Osteocyte (in vitro differentiated cells): ENCODE results near the gene TMEM94. TPM values are rescaled to one million over a fixed set of nuclear protein-coding genes. Genes with fewer than 3 reads are reported as not detected.

Source experiments
- DNase-seq: peaks from one replicate; pipeline ENCODE4 v3.0.0; 2021; ENCODE audit warnings: mixed read lengths; ENCODE audit not compliant: unreplicated experiment; ENCODE audit errors: extremely low spot score
- H3K27ac Mint-ChIP-seq: one replicate; pipeline ENCODE4 v1.8.0; 2021; ENCODE audit warnings: mild to moderate bottlenecking, mixed read lengths; ENCODE audit not compliant: unreplicated experiment
- H3K27me3 Mint-ChIP-seq: one replicate; pipeline ENCODE4 v1.8.0; 2021; ENCODE audit warnings: mixed read lengths; ENCODE audit not compliant: unreplicated experiment
- H3K36me3 Mint-ChIP-seq: one replicate; pipeline ENCODE4 v1.8.0; 2021; ENCODE audit warnings: mixed read lengths; ENCODE audit not compliant: unreplicated experiment
- H3K4me1 Mint-ChIP-seq: one replicate; pipeline ENCODE4 v1.8.0; 2021; ENCODE audit warnings: mixed read lengths; ENCODE audit not compliant: unreplicated experiment
- H3K4me3 Mint-ChIP-seq: one replicate; pipeline ENCODE4 v1.8.0; 2021; ENCODE audit warnings: mild to moderate bottlenecking, moderate library complexity, mixed read lengths; ENCODE audit not compliant: unreplicated experiment
- H3K9me3 Mint-ChIP-seq: one replicate; pipeline ENCODE4 v1.8.0; 2021; ENCODE audit warnings: mixed read lengths; ENCODE audit not compliant: unreplicated experiment
- total RNA-seq: library from RNA; stranded (reverse); gene quantifications from 2 replicates; pipeline ENCODE4 v1.2.1, GENCODE V29; 2021
- TF ChIP-seq, protein P1 (sequence below): fragments of 200-600 bp; sonication (generic); IDR thresholded peaks from 2 replicates; pipeline ENCODE4 v1.5.0; 2021; ENCODE audit warnings: antibody characterized with exemption, mild to moderate bottlenecking, moderate library complexity

TMEM94 gene
- total RNA-seq, 1 donor from 2014 or later = 78.4 TPM

DNA sequence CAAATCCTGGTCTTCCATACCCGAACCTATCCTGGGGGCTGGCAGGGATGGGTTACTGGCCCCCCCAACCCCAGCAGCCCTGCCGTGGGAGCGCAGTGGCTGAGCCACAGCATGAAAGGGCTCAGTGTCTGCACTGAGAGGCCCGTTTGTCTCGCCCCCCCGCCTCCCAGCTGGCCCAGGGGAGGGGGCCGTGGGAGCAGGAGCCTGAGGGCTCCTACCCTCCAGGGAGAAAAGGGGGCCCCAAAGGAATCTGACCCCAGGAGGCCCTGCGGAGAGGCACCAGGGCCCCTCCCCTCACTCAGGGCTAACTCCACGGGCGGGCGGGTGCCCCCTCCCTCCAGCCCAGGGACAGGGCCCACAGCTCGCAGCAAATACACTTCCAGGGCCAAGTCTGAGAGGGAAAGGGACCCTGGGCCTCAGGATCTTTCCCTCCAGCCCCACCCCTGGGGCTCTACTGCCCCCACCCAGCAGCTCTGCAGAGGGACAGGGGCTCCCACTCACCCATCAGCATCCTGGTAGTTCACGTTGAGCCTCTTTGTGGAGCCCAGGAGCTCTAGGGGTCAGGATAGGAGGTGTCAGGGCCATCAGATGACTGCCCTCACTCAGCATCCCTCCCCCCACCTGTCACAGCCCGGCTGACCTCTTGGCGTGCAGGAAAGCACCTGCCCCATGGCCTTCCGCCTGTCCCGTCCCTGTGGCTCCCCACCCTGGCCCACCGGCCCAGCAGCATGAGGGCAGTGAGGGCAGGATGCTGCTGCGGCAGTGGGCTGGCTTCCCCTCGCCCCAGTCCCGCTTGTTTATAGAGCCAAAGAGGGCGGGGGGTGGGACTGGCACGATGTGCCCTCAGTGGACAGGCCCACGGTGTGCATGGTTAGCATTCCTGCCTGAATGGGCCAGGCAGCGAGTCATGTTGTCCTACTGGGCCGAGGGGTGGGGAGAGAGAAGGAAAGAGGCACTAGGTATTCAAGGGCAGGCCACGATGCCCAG is 51.6 kb downstream of the TMEM94 start:
- no peak for DNase-seq
- Mint-ChIP-seq H3K4me3 (no peak overlapping the region), H3K4me1 (peaks cover 31% of the 10 kb centered on the region), H3K27ac (no peak overlapping the region), H3K9me3 (no peaks in the 10 kb centered on the region), H3K36me3 (peaks cover 9% of the 10 kb centered on the region), H3K27me3 (no peaks in the 10 kb centered on the region)
- TF ChIP-seq, protein P1, sequence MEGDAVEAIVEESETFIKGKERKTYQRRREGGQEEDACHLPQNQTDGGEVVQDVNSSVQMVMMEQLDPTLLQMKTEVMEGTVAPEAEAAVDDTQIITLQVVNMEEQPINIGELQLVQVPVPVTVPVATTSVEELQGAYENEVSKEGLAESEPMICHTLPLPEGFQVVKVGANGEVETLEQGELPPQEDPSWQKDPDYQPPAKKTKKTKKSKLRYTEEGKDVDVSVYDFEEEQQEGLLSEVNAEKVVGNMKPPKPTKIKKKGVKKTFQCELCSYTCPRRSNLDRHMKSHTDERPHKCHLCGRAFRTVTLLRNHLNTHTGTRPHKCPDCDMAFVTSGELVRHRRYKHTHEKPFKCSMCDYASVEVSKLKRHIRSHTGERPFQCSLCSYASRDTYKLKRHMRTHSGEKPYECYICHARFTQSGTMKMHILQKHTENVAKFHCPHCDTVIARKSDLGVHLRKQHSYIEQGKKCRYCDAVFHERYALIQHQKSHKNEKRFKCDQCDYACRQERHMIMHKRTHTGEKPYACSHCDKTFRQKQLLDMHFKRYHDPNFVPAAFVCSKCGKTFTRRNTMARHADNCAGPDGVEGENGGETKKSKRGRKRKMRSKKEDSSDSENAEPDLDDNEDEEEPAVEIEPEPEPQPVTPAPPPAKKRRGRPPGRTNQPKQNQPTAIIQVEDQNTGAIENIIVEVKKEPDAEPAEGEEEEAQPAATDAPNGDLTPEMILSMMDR = no peak

DNA sequence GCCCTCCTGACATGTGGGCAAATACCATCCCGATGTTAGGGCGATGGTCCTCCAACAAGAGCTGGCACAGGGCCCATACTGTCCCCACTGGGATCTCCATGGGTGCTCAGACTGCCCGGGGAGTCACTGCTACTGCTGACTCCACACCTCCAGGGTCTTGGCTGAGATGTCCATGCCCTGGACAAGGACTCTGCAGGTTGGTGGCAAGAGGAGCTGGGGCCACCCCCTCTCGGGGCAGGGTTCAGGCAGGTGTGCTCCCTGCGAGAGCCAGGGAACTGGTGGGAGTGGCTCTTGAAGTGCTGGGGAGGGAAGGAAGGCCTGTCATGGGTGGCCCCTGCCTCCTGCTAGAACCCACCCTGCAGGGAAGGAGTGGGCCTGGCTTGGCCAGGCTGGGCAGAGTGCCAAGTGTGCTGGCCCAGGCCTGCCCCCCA is 52.5 kb downstream of the TMEM94 start:
- no peak for DNase-seq
- Mint-ChIP-seq H3K9me3 (no peaks in the 10 kb centered on the region), H3K4me3 (no peak overlapping the region), H3K4me1 (peaks cover 37% of the 10 kb centered on the region), H3K27ac (no peak overlapping the region), H3K27me3 (no peaks in the 10 kb centered on the region), H3K36me3 (peaks cover 9% of the 10 kb centered on the region)
- TF ChIP-seq, protein P1 = no peak

DNA sequence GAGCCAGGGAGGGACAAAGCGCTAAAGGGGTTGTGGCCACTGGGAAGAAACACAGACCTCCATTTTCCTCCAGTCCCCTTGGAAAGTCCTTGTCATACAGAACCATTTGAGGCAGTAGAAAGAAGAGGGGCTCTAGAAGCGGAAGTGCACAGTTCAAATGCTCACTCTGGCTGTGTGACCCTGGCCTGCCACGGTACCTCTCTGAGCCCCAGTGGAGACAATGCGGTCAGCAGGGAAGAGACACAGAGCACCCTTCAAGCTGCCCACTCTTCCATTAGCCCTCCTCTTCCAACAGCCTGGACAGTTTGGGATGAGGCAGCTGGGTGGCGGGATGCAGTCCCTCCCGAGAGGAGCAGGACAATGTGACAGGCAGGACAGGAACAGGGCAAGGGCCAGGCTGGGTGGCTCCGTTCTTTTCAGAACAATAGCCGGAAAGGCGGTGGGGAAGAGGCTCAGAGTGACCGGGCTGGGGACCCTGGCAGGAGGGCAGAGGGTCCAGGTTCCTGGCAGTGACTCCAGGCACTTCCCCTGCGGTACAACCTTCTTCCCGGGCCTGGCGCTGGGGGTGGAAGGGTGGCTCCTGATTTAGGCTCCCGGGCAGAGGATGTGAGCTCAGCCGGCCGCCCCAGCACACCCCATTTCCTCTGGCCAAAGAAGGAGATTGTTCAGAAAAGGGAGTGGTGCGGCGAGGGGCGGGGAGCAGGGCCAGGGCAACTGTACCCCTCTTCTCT is 53.3 kb downstream of the TMEM94 start:
- no peaks in the 10 kb centered on the region for H3K27me3 Mint-ChIP-seq
- H3K4me3 Mint-ChIP-seq = no peak overlapping the region
- H3K36me3 Mint-ChIP-seq = peaks cover 9% of the 10 kb centered on the region

DNA sequence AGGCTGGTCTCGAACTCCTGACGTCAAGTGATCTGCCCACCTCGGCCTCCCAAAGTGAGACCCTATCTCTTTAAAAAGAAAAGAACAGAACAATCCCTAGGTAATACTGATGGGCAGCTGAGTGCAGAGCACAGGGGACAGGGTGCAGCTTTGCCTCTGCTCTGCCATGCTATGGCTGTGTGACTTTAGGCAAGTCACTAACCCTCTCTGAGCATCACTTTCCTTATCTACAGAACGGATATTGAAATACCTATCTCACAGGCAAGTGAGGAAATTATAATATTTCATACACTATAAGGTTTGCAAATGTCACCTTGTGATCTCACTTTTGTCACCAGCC is 54.8 kb downstream of the TMEM94 start:
- Mint-ChIP-seq H3K27me3 (no peaks in the 10 kb centered on the region), H3K4me1 (peaks cover 40% of the 10 kb centered on the region), H3K27ac (no peak overlapping the region), H3K36me3 (peaks cover 9% of the 10 kb centered on the region), H3K9me3 (no peaks in the 10 kb centered on the region), H3K4me3 (no peak overlapping the region)
- TF ChIP-seq, protein P1 = no peak
- DNase-seq = no peak

More for the DNA sequence above, 53.3 kb downstream of the TMEM94 start:
- peaks cover 40% of the 10 kb centered on the region for H3K4me1 Mint-ChIP-seq
- DNase-seq = no peak
- H3K9me3 Mint-ChIP-seq = no peaks in the 10 kb centered on the region
- peak overlapping the region; percentile 60 for H3K27ac Mint-ChIP-seq
- TF ChIP-seq, protein P1 = no peak
